B cell (primary cell): ENCODE data around the gene C2orf74. TPM values are rescaled to one million over a fixed set of nuclear protein-coding genes. Genes with fewer than 3 reads are reported as not detected.

Experiments
- ATAC-seq: fragments of 200-7000 bp; cut with Tn5 transposase; one replicate; pipeline ENCODE4 v1.10.0; 2021; ENCODE audit warnings: low read depth, mild to moderate bottlenecking, moderate number of reproducible peaks, moderate library complexity
- CTCF ChIA-PET: fragments of 350-600 bp; sonication (Branson Sonifier 250); formaldehyde crosslinking; loops from one replicate; lab custom pipeline; 2021; ENCODE audit warnings: antibody characterized with exemption, inconsistent platforms; lab: Charles Lee
- POLR2A ChIA-PET: fragments of 350-600 bp; sonication (Branson Sonifier 250); formaldehyde crosslinking; loops from one replicate; lab custom pipeline; 2021; ENCODE audit warnings: antibody characterized with exemption; lab: Charles Lee
- DNase-seq: peaks from one replicate; pipeline ENCODE4 v3.0.0; 2013
- H2AFZ ChIP-seq: 2 replicates; pipeline ENCODE4 v1.6.1; 2012; ENCODE audit warnings: mild to moderate bottlenecking, low read depth, low read length; ENCODE audit not compliant: insufficient read depth, poor library complexity, severe bottlenecking
- H3K27ac ChIP-seq, 2 donors: 1 replicate in 1 of 2; 2 replicates in 1 of 2; pipeline ENCODE4 v1.5.1; 2012 to 2013; ENCODE audit warnings: low read length in 2 of 2, mild to moderate bottlenecking in 2 of 2, moderate library complexity in 1 of 2
- H3K27me3 ChIP-seq, 4 experiments: fragments of 200-600 bp in 1 of 4; sonication (generic) in 1 of 4; replicated peaks in 1 of 4; 1 replicate in 2 of 4; 2 replicates in 2 of 4; pipeline versions ENCODE4 v1.6.1 to v1.7.0; 2013 to 2016; ENCODE audit warnings: low read length in 3 of 4, mild to moderate bottlenecking in 2 of 4, mixed read lengths in 1 of 4, moderate library complexity in 1 of 4; ENCODE audit not compliant: insufficient read depth in 4 of 4, control insufficient read depth in 3 of 4; ENCODE audit errors: control extremely low read depth in 1 of 4
- H3K36me3 ChIP-seq, 2 experiments: replicated peaks in 1 of 2; 1 replicate in 1 of 2; 2 replicates in 1 of 2; pipeline versions ENCODE4 v1.6.1 to v1.7.1; 2013; ENCODE audit warnings: low read length in 1 of 2; ENCODE audit not compliant: insufficient read depth in 2 of 2, control insufficient read depth in 1 of 2; ENCODE audit errors: control extremely low read depth in 1 of 2, extremely low read depth in 1 of 2
- H3K4me1 ChIP-seq, 2 donors: fragments of 200-600 bp in 1 of 2; sonication (generic) in 1 of 2; 1 replicate in 1 of 2; 2 replicates in 1 of 2; pipeline versions ENCODE4 v1.5.1 to v1.6.1; 2013 to 2017; ENCODE audit warnings: low read length in 2 of 2; ENCODE audit not compliant: control insufficient read depth in 2 of 2, insufficient read depth in 2 of 2
- H3K4me2 ChIP-seq: replicated peaks from 2 replicates; pipeline ENCODE3; 2012; ENCODE audit warnings: mild to moderate bottlenecking, low read depth, low read length; ENCODE audit not compliant: poor library complexity, severe bottlenecking
- H3K4me3 ChIP-seq, 5 experiments: fragments of 200-600 bp in 1 of 5; sonication (generic) in 1 of 5; 1 replicate in 3 of 5; 2 replicates in 2 of 5; pipeline versions ENCODE4 v1.5.1 to v1.7.0; 2011 to 2016; ENCODE audit warnings: low read length in 4 of 5, mild to moderate bottlenecking in 4 of 5, low read depth in 2 of 5, control low read depth in 1 of 5, moderate library complexity in 1 of 5; ENCODE audit not compliant: insufficient read depth in 1 of 5; ENCODE audit errors: control extremely low read depth in 1 of 5, extremely low read depth in 1 of 5
- H3K79me2 ChIP-seq: fragments of 200-600 bp; sonication (generic); one replicate; pipeline ENCODE4 v1.6.0; 2016; ENCODE audit warnings: low read length; ENCODE audit not compliant: control insufficient read depth, insufficient read depth
- H3K9ac ChIP-seq: fragments of 200-600 bp; sonication (generic); 2 replicates; pipeline ENCODE4 v1.6.1; 2017; ENCODE audit warnings: mild to moderate bottlenecking, low read length, moderate library complexity
- H3K9me3 ChIP-seq, 3 donors: one replicate each; pipeline versions ENCODE4 v1.6.1 to v1.7.1; 2013; ENCODE audit warnings: low read length in 2 of 3; ENCODE audit not compliant: control insufficient read depth in 2 of 3, insufficient read depth in 1 of 3; ENCODE audit errors: control extremely low read depth in 1 of 3
- H4K20me1 ChIP-seq: 2 replicates; pipeline ENCODE4 v1.6.0; 2012; ENCODE audit warnings: mild to moderate bottlenecking, low read length; ENCODE audit not compliant: insufficient read depth, control insufficient read depth, poor library complexity, severe bottlenecking
- H3K27ac Mint-ChIP-seq: one replicate; pipeline ENCODE4 v1.8.0; 2021; ENCODE audit warnings: mixed read lengths
- H3K27me3 Mint-ChIP-seq: one replicate; pipeline ENCODE4 v1.8.0; 2021; ENCODE audit warnings: mixed read lengths
- H3K4me1 Mint-ChIP-seq: one replicate; pipeline ENCODE4 v1.8.0; 2021; ENCODE audit warnings: mixed read lengths
- H3K4me3 Mint-ChIP-seq: one replicate; pipeline ENCODE4 v1.8.0; 2021; ENCODE audit warnings: mixed read lengths
- H3K9me3 Mint-ChIP-seq: one replicate; pipeline ENCODE4 v1.8.0; 2022; ENCODE audit warnings: mixed read lengths; ENCODE audit not compliant: insufficient read depth
- CTCF ChIP-seq: fragments of 200-600 bp; IDR thresholded peaks from one replicate; pipeline ENCODE4 v1.8.0; 2022; ENCODE audit warnings: antibody characterized with exemption, mild to moderate bottlenecking
- EZH2 ChIP-seq: IDR thresholded peaks from 2 replicates; pipeline ENCODE4 v1.6.1; 2012; ENCODE audit warnings: borderline replicate concordance, low read depth, mild to moderate bottlenecking, moderate library complexity, low read length; ENCODE audit not compliant: insufficient read depth, poor library complexity, severe bottlenecking
- WGBS: methylation state at CpG from one replicate; pipeline ENCODE4 v1.1.5; 2013; ENCODE audit warnings: missing lambda C conversion rate; ENCODE audit not compliant: insufficient coverage; 5-methylcytosine and 5-hydroxymethylcytosine counted together
- intact Hi-C: fragments of 100-400 bp; cut with micrococcal nuclease; formaldehyde crosslinking; loops from one replicate; pipeline ENCODE4 v1.10.0; 2022
- polyA plus RNA-seq: library from polyadenylated mRNA; depleted of rRNA; stranded (reverse); fragments of >200 nt; gene quantifications from 2 replicates; pipeline ENCODE4 v1.2.3, GENCODE V29; 2012
- total RNA-seq, 2 donors: library from RNA; stranded (reverse); fragments of 120-200 nt in 1 of 2; gene quantifications; 1 replicate in 1 of 2; 2 replicates in 1 of 2; pipeline versions ENCODE4 v1.2.3 to v1.2.4, GENCODE V29; 2013 to 2022

The C2orf74 gene
- total and polyA plus RNA-seq, 2 donors (not counting 1 experiment from before 2014, with no cell fraction given), result 11.1 to 16.2 TPM

GRCh38 chr2:61181382-61182058 is 19.5 kb downstream of the C2orf74 start:
- ChIA-PET CTCF (no interaction called here), POLR2A (no interaction called here)
- H3K36me3 ChIP-seq, result peaks cover 18 to 71% of the 10 kb centered on the region in 2 experiments
- Mint-ChIP-seq H3K4me1 (peaks cover 53% of the 10 kb centered on the region), H3K9me3 (no peaks in the 10 kb centered on the region), H3K4me3 (no peak overlapping the region), H3K27me3 (no peaks in the 10 kb centered on the region), H3K27ac (peak overlapping the region; percentile 61)
- H3K9ac ChIP-seq, result no peak overlapping the region
- no peaks in the 10 kb centered on the region for H3K9me3 ChIP-seq
- TF ChIP-seq EZH2 (no peak), CTCF (no peak)
- intact Hi-C loops, result no loop called here
- H3K27me3 ChIP-seq, result no peaks in the 10 kb centered on the region
- no peak overlapping the region for H3K4me3 ChIP-seq
- H4K20me1 ChIP-seq, result peaks cover 19% of the 10 kb centered on the region
- DNase-seq (no peak), ATAC-seq (no peak)
- peaks cover 48% of the 10 kb centered on the region for H3K79me2 ChIP-seq
- WGBS, result 72% methylated on average over 10 of the region's 10 CpGs
- no peak overlapping the region for H3K4me2 ChIP-seq
- no peak overlapping the region for H2AFZ ChIP-seq
- H3K27ac ChIP-seq, result peak overlapping the region in 1 of 2 donors; percentile 24
- H3K4me1 ChIP-seq, result peaks cover 22 to 37% of the 10 kb centered on the region in 2 donors

- Mint-ChIP-seq H3K9me3 (no peaks in the 10 kb centered on the region), H3K27ac (no peak overlapping the region), H3K4me1 (peaks cover 50% of the 10 kb centered on the region), H3K27me3 (no peaks in the 10 kb centered on the region), H3K4me3 (no peak overlapping the region)
- DNase-seq, result no peak
- TF ChIP-seq CTCF, result no peak
- TF ChIP-seq EZH2, result no peak
- Histone ChIP-seq H3K9me3 (no peaks in the 10 kb centered on the region), H3K4me3 (no peak overlapping the region), H2AFZ (no peak overlapping the region), H3K9ac (no peak overlapping the region), H3K27ac (peak overlapping the region in 1 of 2 donors; percentile 25), H3K4me1 (peaks cover 21 to 35% of the 10 kb centered on the region in 2 donors), H4K20me1 (peaks cover 19% of the 10 kb centered on the region), H3K27me3 (no peaks in the 10 kb centered on the region), H3K79me2 (peaks cover 48% of the 10 kb centered on the region), H3K4me2 (no peak overlapping the region), H3K36me3 (peaks cover 22 to 73% of the 10 kb centered on the region in 2 experiments)
- intact Hi-C loops, result no loop called here
- POLR2A ChIA-PET, result no interaction called here
- WGBS, result 98% methylated on average over 5 of the region's 6 CpGs
- CTCF ChIA-PET, result no interaction called here
- no peak for ATAC-seq
These were observed 20.0 kb downstream of the C2orf74 start for GRCh38 chr2:61182059-61182383.
